ENCODE results near the gene SORCS1. TPM values are rescaled to one million over a fixed set of nuclear protein-coding genes. Genes with fewer than 3 reads are reported as not detected.

Gene SORCS1
- polyA plus RNA-seq, 1 of the 3 experiments (the other 2 are of a cell fraction), result 0.66 TPM

GRCh38 chr10:106836933-106837663 lies 327.4 kb downstream of the SORCS1 start:
- POLR2A ChIA-PET, result no interaction called here
- CTCF ChIA-PET, result interaction anchor here (0.6 to 1.5 kb wide), 2 partner anchors 15 to 95 kb away, joined by 3 to 4 read pairs; no protein-coding TSS in a partner anchor
- DNase-seq, result no peak

GRCh38 chr10:106832846-106833245 lies 331.7 kb downstream of the SORCS1 start:
- Histone ChIP-seq H4K20me1 (ENCODE audit: insufficient read depth) (no peaks in the 10 kb centered on the region), H2AFZ (ENCODE audit: low read depth) (no peak overlapping the region), H3K27ac (ENCODE audit: low read depth in 2 of 2, low read length in 1 of 2) (no peak overlapping the region), H3K4me2 (no peak overlapping the region), H3F3A (replicated peaks; ENCODE audit: insufficient read depth) (no peaks in the 10 kb centered on the region), H3K9me3 (0 out of 2 replicates have a peak, but pooled peaks cover 2% of the 10 kb centered on the region), H3K9me2 (no peaks in the 10 kb centered on the region), H3K4me3 (ENCODE audit: low read depth in 2 of 2, low read length in 1 of 2) (no peak overlapping the region), H3K36me3 (replicated peaks in 1 of 2; ENCODE audit: control insufficient read depth in 1 of 2, insufficient read depth in 2 of 2, low read length in 1 of 2) (no peaks in the 10 kb centered on the region), H3K4me1 (ENCODE audit: control insufficient read depth in 1 of 2, insufficient read depth in 2 of 2, low read depth in 1 of 2, low read length in 1 of 2) (peaks cover 0 to 2% of the 10 kb centered on the region in 2 experiments; a peak in 3 of 4 replicates), H3K27me3 (ENCODE audit: insufficient read depth) (no peaks in the 10 kb centered on the region), H3K9ac (no peak overlapping the region), H3K79me2 (ENCODE audit: insufficient read depth) (no peaks in the 10 kb centered on the region)
- WGBS (ENCODE audit: low lambda C conversion rate), result 71% methylated on average over 1 of the region's 1 CpG
- no peak for DNase-seq
- ChIA-PET CTCF (no interaction called here), POLR2A (no interaction called here)
- no peak for TF ChIP-seq REST (IDR thresholded peaks at IDR 0.05; ENCODE audit: low read depth, low read length)
- TF ChIP-seq USF2 (IDR thresholded peaks at IDR 0.05; ENCODE audit: borderline replicate concordance, low read depth, low read length), result no peak
- no peak for TF ChIP-seq ZBTB33 (IDR thresholded peaks at IDR 0.05; ENCODE audit: borderline replicate concordance, low read depth)
- TF ChIP-seq RFX5 (IDR thresholded peaks at IDR 0.05; ENCODE audit: low read length), result no peak
- no peak for TF ChIP-seq POLR2AphosphoS5 (IDR thresholded peaks at IDR 0.05; ENCODE audit: low read depth, low read length)
- TF ChIP-seq YY1 (IDR thresholded peaks at IDR 0.05; ENCODE audit: low read depth), result no peak
- TF ChIP-seq RXRA (IDR thresholded peaks at IDR 0.05; ENCODE audit: borderline replicate concordance, low read depth), result no peak
- TF ChIP-seq MAX (IDR thresholded peaks at IDR 0.05; ENCODE audit: low read depth), result no peak

More at GRCh38 chr10:106836933-106837663, 327.4 kb downstream of the SORCS1 start:
- WGBS (ENCODE audit: low lambda C conversion rate), result 31% methylated on average over 2 of the region's 2 CpGs
- 0 out of 2 replicates have a peak, but pooled peaks cover 2% of the 10 kb centered on the region for H3K9me3 ChIP-seq
- no peaks in the 10 kb centered on the region for H3K36me3 ChIP-seq (replicated peaks in 1 of 2; ENCODE audit: control insufficient read depth in 1 of 2, insufficient read depth in 2 of 2, low read length in 1 of 2)
- H3K79me2 ChIP-seq (ENCODE audit: insufficient read depth), result no peaks in the 10 kb centered on the region
- no peak overlapping the region for H3K4me3 ChIP-seq (ENCODE audit: low read depth in 2 of 2, low read length in 1 of 2)
- no peaks in the 10 kb centered on the region for H4K20me1 ChIP-seq (ENCODE audit: insufficient read depth)
- H3K4me2 ChIP-seq, result no peak overlapping the region
- H3K4me1 ChIP-seq (ENCODE audit: control insufficient read depth in 1 of 2, insufficient read depth in 2 of 2, low read depth in 1 of 2, low read length in 1 of 2), result peaks cover 0 to under 1% of the 10 kb centered on the region in 2 experiments; a peak in 3 of 4 replicates
- H3F3A ChIP-seq (replicated peaks; ENCODE audit: insufficient read depth), result no peaks in the 10 kb centered on the region
- H3K9me2 ChIP-seq, result no peaks in the 10 kb centered on the region
- H2AFZ ChIP-seq (ENCODE audit: low read depth), result no peak overlapping the region
- no peak overlapping the region for H3K9ac ChIP-seq
- peak; percentile 36; the same call in 1 of the 2 replicates for TF ChIP-seq TCF12 (IDR thresholded peaks at IDR 0.05)
- no peak for TF ChIP-seq TAF1 (IDR thresholded peaks at IDR 0.05; ENCODE audit: borderline replicate concordance, low read depth, low read length)
- no peak for TF ChIP-seq FOXJ3 (CRISPR knock-in tag; IDR thresholded peaks at IDR 0.05)
- TF ChIP-seq PBX3 (IDR thresholded peaks at IDR 0.05), result 0 out of 2 replicates have a peak, but pooled peaks have one; percentile 5
- TF ChIP-seq TEAD4 (IDR thresholded peaks at IDR 0.05; ENCODE audit: borderline replicate concordance, insufficient read depth), result no peak
- TF ChIP-seq JUND (IDR thresholded peaks at IDR 0.05), result no peak
- TF ChIP-seq FOSL2 (IDR thresholded peaks at IDR 0.05; ENCODE audit: borderline replicate concordance, low read depth), result no peak
- TF ChIP-seq USF2 (IDR thresholded peaks at IDR 0.05; ENCODE audit: borderline replicate concordance, low read depth, low read length), result no peak
- TF ChIP-seq MEF2A (IDR thresholded peaks at IDR 0.05; ENCODE audit: borderline replicate concordance, low read depth), result no peak
- TF ChIP-seq NRF1 (IDR thresholded peaks at IDR 0.05; ENCODE audit: low read depth, low read length), result no peak
- H3K27me3 ChIP-seq (ENCODE audit: insufficient read depth), result no peaks in the 10 kb centered on the region
- H3K27ac ChIP-seq (ENCODE audit: low read depth in 2 of 2, low read length in 1 of 2), result peak overlapping the region; percentile 24 to 45; a peak in 3 of 4 replicates
